ENCODE data around the gene GRIK2.
"Not testable (repeated sequence)": the region's sequence is repeated elsewhere in the genome, so short reads cannot be mapped to it uniquely, and the experiment has no call there.

GRIK2 gene

DNA sequence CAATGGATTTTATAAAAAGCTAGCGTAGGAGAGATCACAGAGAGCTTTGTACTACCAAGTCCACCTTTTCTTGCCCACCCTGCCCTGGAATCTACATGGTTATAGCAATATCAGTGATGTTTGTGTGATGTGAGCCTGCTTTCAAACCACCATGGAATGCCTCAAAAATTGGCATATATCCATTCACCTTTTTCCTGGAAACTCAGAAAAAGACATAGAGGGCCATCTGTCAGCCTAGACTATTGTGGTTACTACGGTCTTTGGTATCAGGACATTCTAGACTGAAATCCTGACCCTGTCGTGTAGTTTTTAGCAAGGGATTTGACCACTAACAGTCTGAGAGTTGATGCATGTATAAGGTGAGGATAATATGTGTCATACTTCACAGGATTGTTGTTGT, 239.6 kb downstream of the GRIK2 start:
- no peak for DNase-seq (ENCODE audit: low spot score)

DNA sequence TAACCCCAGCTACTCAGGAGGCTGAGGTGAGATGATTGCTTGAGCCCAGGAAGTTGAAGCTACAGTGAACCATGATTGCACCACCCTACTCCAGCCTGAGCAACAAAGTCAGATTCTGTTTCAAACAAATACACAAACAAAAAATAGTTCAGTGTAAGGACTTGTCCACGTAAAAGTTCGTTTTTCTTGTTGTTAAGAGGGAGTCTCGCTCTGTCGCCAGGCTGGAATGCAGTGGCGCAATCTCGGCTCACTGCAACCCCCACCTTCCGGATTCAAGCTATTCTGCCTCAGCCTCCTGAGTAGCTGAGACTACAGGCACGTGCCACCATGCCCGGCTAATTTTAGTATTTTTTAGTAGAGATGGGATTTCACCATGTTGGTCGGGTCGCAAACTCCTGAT, 245.4 kb downstream of the GRIK2 start:
- not testable (repeated sequence) for DNase-seq (ENCODE audit: low spot score)

DNA sequence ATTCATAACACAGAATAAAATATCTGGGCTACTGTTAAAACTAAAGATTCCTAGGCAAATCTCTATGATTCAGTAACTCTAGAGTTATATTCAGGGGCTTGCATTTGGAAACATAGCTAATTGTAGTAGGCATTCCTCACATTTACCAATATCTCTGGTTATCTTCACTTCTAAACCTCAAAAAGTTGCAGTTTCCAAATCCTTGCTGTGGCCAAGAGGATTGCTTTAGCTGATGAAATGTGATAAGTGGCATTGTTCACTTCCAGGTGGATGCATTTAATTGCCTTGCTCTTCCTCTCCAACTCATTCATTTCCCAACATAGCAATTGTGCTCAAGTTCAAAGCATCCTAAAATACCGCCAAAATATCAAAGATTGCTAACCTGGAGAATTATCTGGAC, 246.6 kb downstream of the GRIK2 start:
- DNase-seq (ENCODE audit: low spot score): no peak

DNA sequence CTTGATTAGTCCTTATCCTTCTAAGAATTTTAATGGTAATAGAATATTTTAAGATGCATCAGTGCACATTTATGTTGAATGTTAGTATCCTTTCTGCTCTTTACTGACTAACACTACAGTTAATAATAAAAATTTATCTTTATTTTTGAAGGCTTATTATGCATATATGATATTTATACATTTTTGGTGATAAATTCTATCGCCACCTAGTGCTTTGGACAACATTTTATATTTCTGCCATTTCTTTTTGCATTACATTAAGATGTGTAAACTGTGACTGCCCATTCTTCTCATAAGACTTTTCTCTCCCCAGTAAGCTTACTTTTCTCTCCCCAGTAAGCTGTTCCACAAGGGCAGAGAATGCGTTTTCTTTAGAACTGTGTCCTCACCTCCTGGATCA, 252.3 kb downstream of the GRIK2 start:
- no peak for DNase-seq (ENCODE audit: low spot score)

DNA sequence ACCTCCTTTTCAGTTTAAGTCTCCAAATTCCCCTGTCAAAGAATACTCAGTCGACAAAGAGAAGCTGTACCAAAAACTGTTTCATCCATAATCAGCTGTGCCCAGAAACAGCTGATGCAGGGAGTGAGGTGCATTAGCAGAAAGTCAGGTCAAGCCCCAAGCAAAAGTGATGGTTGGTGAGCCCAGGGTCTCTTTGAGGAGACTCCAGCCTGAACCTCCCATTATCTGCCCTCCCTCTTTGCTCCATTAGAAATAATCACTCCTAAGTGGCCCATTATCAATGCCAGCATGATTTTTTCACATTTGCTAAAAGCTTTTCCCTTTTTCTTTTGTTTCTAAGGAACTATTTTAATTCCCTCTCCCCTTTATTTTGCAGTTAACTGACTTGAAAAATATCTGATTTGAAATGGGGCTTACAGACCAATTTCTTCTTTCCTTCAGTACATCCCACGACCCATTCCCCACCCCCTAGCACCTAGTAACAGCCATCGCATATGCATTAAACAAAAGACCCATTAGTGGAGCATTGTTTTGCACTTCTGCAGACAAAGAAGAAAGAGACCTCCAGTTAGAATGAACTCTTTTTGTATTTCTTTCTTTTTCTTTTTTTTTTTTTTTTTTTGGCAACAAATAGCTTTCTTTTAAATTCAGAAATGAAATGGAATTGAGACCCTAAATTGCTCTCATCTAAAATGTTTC, 257.0 kb downstream of the GRIK2 start:
- DNase-seq (ENCODE audit: low spot score): no peak

DNA sequence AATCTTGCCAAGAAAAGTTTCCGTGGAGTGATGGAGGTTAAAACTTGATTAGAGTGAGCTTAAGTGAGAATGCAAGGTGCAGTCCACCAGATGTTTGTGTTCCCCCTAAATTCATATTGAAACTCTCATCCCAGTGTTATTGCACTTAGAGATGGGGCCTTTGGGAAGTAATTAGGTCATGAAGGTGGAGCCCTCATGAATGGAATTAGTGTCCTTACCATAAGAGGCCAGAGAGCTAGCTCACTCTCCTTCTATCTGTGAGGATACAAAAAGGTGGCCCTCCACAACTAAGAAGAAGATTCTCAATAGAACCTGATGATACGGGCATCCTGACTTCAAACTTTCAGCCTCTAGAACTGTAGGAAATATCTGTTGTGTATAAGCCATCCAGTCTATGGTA, 258.6 kb downstream of the GRIK2 start:
- no peak for DNase-seq (ENCODE audit: low spot score)

DNA sequence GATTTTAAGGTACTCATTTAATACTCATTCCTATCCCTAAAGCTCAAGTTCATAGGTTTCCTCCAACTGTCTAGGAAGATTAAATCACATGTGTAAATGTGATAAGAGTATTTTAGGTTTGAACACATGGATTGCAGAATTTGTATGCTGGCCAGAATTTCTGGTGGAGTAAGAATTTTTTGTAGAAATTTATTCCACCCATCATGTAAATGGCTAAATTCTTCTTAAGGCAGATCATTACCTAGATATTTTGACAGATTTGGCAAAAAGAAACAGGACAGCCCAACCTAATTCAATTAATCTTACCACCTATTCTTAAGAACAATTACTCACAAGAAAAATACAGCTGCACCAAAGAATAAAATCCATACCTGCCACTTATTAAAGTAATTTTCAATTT, 261.6 kb downstream of the GRIK2 start:
- no peak for DNase-seq (ENCODE audit: low spot score)

DNA sequence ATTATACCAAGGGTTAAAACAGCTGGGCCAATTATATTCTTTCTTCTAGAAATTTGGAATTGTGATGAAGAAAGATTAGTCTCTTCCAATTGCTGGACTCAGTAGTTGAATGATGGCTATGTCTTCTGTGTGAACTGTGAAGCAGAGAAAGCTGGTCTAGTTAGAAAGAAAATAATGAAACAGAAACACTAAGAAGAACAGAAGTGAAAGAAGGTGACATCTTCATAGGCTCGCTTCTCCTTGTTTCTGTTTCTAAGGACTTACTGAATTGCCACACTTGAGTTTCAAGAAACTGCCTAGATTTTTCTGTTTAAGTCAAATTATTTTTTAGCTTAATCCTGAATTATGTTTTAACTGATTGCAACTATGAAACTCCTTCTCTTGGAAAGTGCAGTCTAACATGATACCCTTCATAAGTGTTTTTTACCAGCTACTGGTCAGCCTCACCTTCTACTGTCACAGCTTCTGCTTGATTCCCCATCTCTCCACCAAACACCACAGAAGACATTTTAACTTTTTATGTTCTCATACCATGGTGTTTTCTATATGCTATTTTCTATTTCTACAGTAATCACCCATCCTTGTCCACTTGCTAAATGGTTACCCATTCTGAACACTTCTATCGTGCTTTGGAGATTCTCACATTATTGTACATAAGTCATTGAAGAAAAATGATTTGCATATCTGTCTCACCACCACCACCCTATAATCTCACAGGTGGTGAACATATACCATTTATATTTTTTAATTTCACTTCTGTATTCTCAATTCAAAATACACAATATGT, 268.8 kb downstream of the GRIK2 start:
- no peak for DNase-seq (ENCODE audit: low spot score)

DNA sequence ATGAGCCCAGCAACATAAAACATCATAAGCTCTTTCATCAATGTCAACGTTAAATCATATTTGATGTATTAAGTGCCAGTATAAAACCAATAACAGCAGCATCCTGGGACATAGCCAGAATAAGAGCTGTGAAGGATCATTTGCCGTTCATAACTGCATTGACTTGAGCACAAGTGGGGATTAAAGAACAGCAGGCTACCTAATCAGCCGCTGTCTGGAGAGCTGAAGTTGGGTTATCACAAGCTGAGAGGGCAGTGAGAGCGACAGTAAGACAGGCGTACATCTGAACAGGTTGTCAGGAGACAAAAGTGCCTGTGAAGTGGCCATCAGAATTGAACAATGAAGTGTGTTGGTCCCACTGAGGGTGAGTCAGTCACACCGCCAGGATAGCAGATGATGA, 269.6 kb downstream of the GRIK2 start:
- no peak for DNase-seq (ENCODE audit: low spot score)

DNA sequence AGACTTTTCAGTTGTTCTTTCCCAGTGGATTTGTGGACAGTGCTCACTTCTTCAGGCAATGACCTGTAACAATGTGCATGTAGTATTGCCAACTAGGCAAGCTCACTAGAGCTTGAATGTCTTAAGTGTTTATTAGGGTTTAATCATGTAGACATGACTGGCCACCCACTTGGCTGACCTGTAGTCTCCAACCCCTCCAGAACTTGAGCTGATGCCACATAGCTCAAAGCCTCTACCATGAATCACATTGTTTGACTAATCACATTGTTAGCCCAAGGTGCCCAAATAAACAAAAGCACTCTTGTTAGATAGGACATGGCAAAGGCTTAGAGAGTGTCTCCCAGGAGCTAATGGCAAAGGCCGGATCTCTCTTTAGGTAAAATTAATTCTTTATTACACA, 272.7 kb downstream of the GRIK2 start:
- no peak for DNase-seq (ENCODE audit: low spot score)

DNA sequence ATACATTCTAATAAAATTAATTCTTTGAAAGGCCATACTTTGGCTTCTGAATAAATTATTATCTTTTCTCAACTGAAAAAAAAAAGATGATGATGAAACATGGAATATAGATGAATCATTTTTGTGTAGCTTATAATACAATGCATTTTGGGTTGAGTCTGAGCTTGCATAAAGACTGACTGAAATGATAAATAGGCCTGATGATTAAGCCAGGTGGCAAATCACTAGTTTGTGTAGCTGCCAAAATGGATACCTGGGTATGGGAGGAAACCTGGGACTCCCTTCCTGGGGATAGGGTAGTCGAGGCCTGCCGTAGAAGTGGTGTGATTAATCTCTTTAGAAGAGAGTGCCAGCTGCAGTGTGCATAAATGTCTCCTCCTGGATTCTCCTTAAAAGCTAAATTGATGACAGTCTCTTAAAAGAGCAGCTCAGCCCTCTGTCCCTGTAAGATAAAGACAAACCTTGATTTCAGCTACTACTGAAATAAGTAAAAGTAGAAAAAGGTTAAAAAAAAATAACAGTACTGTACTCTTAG, 275.1 kb downstream of the GRIK2 start:
- no peak for DNase-seq (ENCODE audit: low spot score)

DNA sequence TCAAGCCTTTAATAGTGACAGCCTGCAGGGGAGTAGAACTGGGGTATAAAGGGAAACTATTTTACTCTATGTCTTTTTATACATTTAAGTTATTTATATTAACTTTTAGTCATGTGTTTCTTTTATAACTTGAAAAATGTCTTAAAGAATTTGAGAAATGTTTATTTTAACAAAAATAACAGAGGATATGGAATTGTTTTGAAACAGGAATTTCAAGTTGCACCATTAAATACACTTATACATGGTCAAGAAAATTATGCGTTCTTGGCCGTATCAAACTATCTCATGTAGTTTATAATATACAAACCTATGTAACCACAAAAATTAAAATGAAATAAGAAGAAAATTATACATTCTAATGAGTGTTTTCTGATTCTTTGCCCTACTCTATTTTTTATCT, 282.7 kb downstream of the GRIK2 start:
- DNase-seq (ENCODE audit: low spot score): no peak

DNA sequence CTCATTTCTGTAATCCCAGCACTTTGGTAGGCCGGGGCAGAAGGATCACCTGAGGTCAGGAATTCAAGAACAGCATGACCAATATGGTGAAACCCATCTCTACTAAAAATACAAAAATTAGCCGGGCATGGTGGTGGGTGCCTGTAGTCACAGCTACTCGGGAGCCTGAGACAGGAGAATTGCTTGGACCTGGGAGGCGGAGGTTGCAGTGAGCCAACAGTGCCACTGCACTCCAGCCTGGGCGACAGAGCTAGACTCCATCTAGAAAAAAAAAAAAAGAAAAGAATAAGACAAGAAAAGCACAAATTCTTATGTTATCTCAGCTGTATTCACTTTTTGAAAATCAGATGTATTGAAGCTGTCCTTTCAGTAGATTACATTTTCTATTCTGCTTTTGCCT, 289.4 kb downstream of the GRIK2 start:
- no peak for DNase-seq (ENCODE audit: low spot score)

DNA sequence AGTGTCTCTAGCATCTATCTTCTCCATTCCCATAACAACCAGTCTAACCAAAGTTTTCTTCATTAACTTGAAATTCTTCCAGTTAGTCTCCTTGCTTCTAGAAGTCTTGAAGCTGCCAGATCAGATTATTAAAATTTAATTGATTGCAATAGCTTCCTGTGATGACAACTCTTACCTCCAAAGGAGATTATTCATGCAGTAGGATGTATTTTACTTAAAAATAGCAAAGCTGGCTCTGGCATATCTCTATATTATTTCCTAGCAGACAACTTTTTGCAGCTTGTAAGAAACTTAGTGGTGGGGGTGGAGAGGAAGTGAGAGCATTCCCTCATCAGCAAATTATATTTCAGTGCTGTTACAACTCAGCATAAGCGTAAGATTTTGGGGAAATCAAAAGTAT, 290.4 kb downstream of the GRIK2 start:
- DNase-seq (ENCODE audit: low spot score): no peak

DNA sequence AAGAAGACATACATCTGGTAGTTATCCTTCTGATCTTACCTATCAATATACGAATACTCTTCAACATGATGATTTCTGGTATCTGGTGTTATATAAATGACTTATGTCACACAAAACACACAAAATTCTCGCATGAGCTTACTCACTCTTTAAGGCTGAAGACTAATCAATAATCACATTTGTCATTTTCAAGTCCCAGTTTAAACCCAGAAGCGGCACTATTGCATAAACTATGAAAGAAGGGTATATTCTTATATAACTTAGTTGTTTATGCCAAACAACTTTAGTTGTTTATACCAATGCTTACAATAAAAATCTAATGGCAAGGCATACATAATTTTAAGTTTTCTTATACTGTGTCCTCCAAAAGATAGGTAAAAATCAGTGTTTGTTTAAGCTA, 293.1 kb downstream of the GRIK2 start:
- no peak for DNase-seq (ENCODE audit: low spot score)

DNA sequence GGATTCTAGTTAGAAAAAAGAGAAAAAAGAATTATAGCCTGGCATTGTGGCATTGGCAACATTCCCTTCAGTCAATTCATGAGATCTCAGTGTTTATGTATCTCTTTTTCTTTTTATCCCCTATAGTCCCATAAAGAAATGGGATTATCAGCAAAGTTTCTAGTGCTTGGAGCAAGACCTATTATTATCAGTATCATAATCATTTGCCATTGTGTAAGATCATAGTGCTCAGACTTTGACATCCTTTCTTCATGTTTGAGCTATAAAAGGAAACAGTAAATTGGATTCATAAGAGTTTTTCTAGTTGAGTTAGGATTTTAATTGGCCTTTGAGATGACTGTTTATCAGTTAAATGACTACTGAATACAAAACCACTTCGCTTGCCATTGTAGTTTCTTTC, 295.6 kb downstream of the GRIK2 start:
- DNase-seq (ENCODE audit: low spot score): no peak

DNA sequence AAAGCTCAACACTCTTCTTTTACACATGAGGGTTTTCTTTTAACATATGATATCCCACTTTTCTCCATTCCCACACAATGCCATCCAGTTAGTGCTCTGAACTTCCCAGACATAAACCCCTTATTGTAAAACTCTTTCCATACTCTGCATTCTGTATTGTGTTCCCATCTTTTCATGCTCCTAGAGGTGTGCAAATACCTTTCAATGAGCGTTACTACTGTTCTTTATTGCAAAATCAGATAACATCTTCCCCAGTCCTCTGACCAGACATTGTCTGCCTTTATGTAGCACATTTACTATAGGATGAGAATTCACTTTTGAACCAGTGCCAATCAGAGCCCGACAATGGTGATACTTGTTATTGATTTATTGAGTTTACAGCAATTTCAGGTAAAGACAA, 296.2 kb downstream of the GRIK2 start:
- DNase-seq (ENCODE audit: low spot score): no peak

DNA sequence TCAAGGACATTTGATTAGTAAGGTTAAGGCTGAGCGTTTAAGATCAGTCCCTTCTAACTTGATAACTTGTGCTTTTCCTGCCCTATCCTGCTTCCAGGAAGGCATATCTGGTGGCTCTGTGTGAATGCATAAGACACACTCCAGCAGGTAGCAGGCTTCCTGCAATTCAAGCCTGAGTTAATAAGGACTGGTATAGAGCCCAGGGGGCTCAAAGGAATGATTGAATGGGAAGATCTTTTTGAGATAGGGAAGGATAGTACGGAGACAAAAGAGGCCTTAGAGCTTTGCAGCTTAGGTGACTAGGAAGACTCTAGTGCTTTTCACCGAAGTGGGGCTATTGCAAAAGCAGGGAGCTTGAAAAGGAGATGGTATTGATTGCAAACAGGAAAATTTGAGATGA, 307.1 kb downstream of the GRIK2 start:
- DNase-seq (ENCODE audit: low spot score): no peak

DNA sequence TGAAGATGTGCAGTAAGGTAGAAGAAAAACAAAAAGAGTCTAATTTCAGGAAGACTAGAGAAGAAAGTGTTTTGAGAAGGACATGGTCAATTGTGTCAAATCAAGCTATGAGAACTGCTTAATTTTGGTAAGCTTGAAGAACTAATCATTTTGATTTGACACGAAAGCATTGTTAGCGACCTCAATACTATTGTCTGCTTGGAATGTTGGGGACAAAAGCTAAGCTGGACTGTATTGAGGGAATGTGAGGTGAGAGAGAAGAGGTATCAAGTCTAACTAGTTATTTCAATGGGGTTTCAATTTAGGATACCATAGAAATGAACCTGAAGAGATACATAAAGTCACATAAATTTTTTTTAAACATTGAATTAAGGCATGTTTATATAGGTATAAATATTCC, 309.8 kb downstream of the GRIK2 start:
- no peak for DNase-seq (ENCODE audit: low spot score)

DNA sequence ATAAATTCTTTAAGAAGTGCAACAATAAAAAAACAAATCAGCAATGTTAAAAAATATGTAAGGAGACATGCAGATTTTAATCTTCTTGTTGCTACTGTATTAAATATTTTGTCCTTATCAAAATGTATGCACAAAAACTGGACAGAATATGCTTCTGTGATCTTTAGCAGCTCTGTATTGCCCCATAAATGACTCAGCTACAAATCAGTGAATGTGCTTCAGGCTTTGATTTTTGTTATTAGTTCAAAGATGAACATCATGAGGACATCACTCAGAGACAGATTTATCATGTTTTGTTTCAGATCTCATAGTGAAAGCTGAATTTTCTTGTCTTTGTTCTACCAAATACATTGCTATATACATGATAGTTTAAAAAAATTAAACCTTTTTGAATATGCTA, 312.4 kb downstream of the GRIK2 start:
- DNase-seq (ENCODE audit: low spot score): no peak

DNA sequence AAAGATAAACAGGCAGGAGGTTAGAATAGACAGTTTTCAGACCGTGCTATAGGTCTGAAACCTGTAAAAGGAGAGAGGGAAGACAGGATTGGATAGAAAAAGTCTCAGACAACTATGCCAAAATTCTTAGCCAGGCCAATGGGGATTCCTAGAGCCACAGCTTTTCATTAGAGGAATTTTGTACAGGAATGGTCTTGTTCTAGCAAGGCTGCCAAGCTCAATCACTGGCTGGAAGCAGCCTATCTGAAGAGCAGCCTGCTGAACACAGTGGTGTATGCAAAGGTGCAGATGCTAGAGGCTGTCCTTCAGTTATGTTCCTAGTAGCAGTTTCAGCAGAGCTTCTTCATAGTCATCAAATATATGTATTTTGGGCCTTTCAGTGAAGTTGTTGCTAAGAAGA, 313.1 kb downstream of the GRIK2 start:
- no peak for DNase-seq (ENCODE audit: low spot score)

DNA sequence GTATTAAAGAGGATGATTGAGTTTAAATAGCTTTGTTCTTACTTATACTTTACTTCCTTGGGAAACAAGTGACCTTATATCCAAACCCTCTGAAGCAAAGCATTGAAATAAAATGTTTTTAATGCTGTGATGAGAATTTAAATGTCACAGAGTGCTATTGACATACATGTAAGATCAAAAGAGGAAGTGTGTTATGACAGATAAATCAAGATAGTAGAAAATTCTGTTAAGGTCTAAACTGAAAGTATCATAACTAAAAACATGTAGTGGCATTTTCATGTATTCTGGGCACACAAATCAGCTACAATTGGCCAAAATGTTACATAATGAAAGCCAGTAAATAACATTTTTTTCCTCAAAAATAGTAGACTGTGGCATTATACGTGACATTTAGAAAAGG, 318.0 kb downstream of the GRIK2 start:
- DNase-seq (ENCODE audit: low spot score): no peak

DNA sequence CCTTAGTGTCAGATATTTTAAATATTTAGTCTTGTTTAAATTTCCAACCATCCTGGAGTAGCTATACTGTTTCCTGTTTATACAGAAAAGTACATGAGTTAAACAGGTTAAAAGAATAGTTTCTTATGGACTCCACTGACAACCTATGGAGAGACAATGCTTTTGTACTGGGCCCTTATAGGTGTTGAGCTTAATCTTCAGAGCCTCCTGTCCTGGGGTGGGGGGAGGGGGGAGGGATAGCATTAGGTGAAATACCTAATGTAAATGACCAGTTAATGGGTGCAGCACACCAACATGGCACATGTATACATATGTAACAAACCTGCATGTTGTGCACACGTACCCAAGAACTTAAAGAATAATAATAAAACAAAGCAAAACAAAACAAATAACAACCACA, 322.9 kb downstream of the GRIK2 start:
- no peak for DNase-seq (ENCODE audit: low spot score)

DNA sequence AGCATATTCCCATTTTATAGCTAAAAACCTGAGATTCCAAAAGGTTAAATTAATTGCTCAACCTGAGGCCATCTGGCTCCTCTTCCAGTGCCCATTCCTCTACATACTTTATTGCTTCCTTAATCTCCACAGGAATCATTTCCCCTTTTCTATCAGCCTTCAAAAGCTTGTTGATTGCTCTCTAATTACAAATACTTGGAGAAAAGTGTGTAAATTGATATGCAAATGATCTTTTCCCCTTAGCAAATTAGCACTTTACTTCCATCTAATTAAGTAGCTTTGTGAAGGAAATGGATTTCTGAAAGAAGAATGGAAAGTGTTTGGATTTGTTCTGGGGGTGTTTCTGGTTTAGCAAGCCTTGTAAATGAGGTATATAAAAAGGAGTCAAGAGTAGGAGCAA, 323.3 kb downstream of the GRIK2 start:
- no peak for DNase-seq (ENCODE audit: low spot score)

All from germinal center (tissue), 1 donor.